HG02642 (cell line): Measurements from ENCODE around the gene RPL39L.
"Not testable (repeated sequence)": the region's sequence is repeated elsewhere in the genome, so short reads cannot be mapped to it uniquely, and the experiment has no call there.

Experiments used
- ATAC-seq: cut with Tn5 transposase; IDR thresholded peaks from one replicate; pipeline ENCODE4 v1.9.1; 2021; ENCODE audit warnings: mild to moderate bottlenecking; ENCODE audit not compliant: unreplicated experiment, poor library complexity

The RPL39L gene

GRCh38 chr3:187145149-187145895 is 6.0 kb upstream of the RPL39L start:
- ATAC-seq, result no peak

GRCh38 chr3:187139895-187140253 is 578 bp upstream of the RPL39L start:
- ATAC-seq, result no peak

- no peak for ATAC-seq
Observed at GRCh38 chr3:187136936-187137335, 2.4 kb downstream of the RPL39L start.

- ATAC-seq, result no peak
Observed at GRCh38 chr3:187136337-187136736, 3.0 kb downstream of the RPL39L start.

GRCh38 chr3:187135172-187135690 is 4.1 kb downstream of the RPL39L start:
- not testable (repeated sequence) for ATAC-seq

- ATAC-seq, result not testable (repeated sequence)
Observed at GRCh38 chr3:187133181-187133580, 6.1 kb downstream of the RPL39L start.

GRCh38 chr3:187132666-187133065 is 6.6 kb downstream of the RPL39L start:
- no peak for ATAC-seq

GRCh38 chr3:187131981-187132380 is 7.3 kb downstream of the RPL39L start:
- ATAC-seq, result no peak

- peak; percentile 79 for ATAC-seq
Observed at GRCh38 chr3:187130346-187131066, 8.8 kb downstream of the RPL39L start.

GRCh38 chr3:187125319-187126031 is 13.8 kb downstream of the RPL39L start:
- peak; percentile 84 for ATAC-seq

GRCh38 chr3:187122261-187122660 is 17.0 kb downstream of the RPL39L start:
- ATAC-seq, result no peak

GRCh38 chr3:187120326-187120725 is 19.0 kb downstream of the RPL39L start:
- ATAC-seq, result no peak

GRCh38 chr3:187114511-187114910 is 24.8 kb downstream of the RPL39L start:
- ATAC-seq, result no peak

GRCh38 chr3:187112934-187113793 is 26.1 kb downstream of the RPL39L start:
- ATAC-seq, result peak; percentile 45

- no peak for ATAC-seq
Observed at GRCh38 chr3:187110156-187110555, 29.1 kb downstream of the RPL39L start.

GRCh38 chr3:187107989-187108388 is 31.3 kb downstream of the RPL39L start:
- no peak for ATAC-seq

- ATAC-seq, result no peak
Observed at GRCh38 chr3:187105700-187106099, 33.6 kb downstream of the RPL39L start.

GRCh38 chr3:187104933-187105332 is 34.4 kb downstream of the RPL39L start:
- ATAC-seq, result no peak

GRCh38 chr3:187104342-187104741 is 35.0 kb downstream of the RPL39L start:
- ATAC-seq, result no peak

GRCh38 chr3:187103251-187103650 is 36.0 kb downstream of the RPL39L start:
- no peak for ATAC-seq
